Caco-2 (cell line): ENCODE results near the gene ZNF776. TPM values are rescaled to one million over a fixed set of nuclear protein-coding genes. Genes with fewer than 3 reads are reported as not detected.
A peak's percentile ranks its signal among the peaks of the same experiment; 100 is the strongest.
"Not testable (repeated sequence)": the region's sequence is repeated elsewhere in the genome, so short reads cannot be mapped to it uniquely, and the experiment has no call there.

Experiments used
- BruUV-seq: library from RNA; stranded (reverse); fragments of 400-500 nt; replicated peaks from 2 replicates; lab custom pipeline; 2021; lab: Mats Ljungman, UMichigan
- CTCF ChIA-PET: fragments of 300-600 bp; sonication (Branson Sonifier 250); formaldehyde crosslinking; loops from one replicate; lab custom pipeline; 2022; ENCODE audit warnings: antibody characterized with exemption; lab: Charles Lee
- POLR2A ChIA-PET: fragments of 300-600 bp; sonication (Branson Sonifier 250); formaldehyde crosslinking; loops from one replicate; lab custom pipeline; 2022; ENCODE audit warnings: antibody characterized with exemption; lab: Charles Lee
- DNase-seq, 2 experiments: peaks; one replicate each; pipeline versions ENCODE4 v3.0.0 to v3.0.0-alpha.2; 2020 to 2022
- H3K27me3 ChIP-seq: replicated peaks from 2 replicates; pipeline ENCODE4 v1.6.0; 2011; ENCODE audit warnings: low read length; ENCODE audit not compliant: control insufficient read depth, insufficient read depth
- H3K36me3 ChIP-seq: 2 replicates; pipeline ENCODE4 v1.5.1; 2011; ENCODE audit warnings: low read length; ENCODE audit not compliant: control insufficient read depth, insufficient read depth
- H3K4me1 ChIP-seq: fragments of 250-450 bp; sonication (Bioruptor Pico); 2 replicates; pipeline ENCODE4 v1.5.1; 2020; ENCODE audit warnings: mild to moderate bottlenecking
- H3K4me3 ChIP-seq: 2 replicates; pipeline ENCODE4 v1.5.1; 2011; ENCODE audit warnings: low read depth, mild to moderate bottlenecking, control low read depth, low read length
- H3K9me3 ChIP-seq: fragments of 250-450 bp; sonication (Bioruptor Pico); 2 replicates; pipeline ENCODE4 v1.5.1; 2020; ENCODE audit warnings: mild to moderate bottlenecking, moderate library complexity
- H3K27ac Mint-ChIP-seq: one replicate; pipeline ENCODE4 v1.8.0; 2022; ENCODE audit warnings: mixed read lengths; ENCODE audit not compliant: unreplicated experiment
- H3K27me3 Mint-ChIP-seq: one replicate; pipeline ENCODE4 v1.8.0; 2022; ENCODE audit warnings: mixed read lengths; ENCODE audit not compliant: insufficient read depth, unreplicated experiment
- H3K36me3 Mint-ChIP-seq: one replicate; pipeline ENCODE4 v1.8.0; 2022; ENCODE audit warnings: mild to moderate bottlenecking, mixed read lengths; ENCODE audit not compliant: insufficient read depth, unreplicated experiment
- H3K4me1 Mint-ChIP-seq: one replicate; pipeline ENCODE4 v1.8.0; 2022; ENCODE audit warnings: low read depth, mixed read lengths; ENCODE audit not compliant: unreplicated experiment
- H3K4me3 Mint-ChIP-seq: one replicate; pipeline ENCODE4 v1.8.0; 2022; ENCODE audit warnings: mild to moderate bottlenecking, moderate library complexity, mixed read lengths; ENCODE audit not compliant: unreplicated experiment
- H3K9me3 Mint-ChIP-seq: one replicate; pipeline ENCODE4 v1.8.0; 2022; ENCODE audit warnings: mixed read lengths; ENCODE audit not compliant: unreplicated experiment
- intact Hi-C: fragments of 100-400 bp; cut with micrococcal nuclease; formaldehyde crosslinking; loops from one replicate; pipeline ENCODE4 v1.10.0; 2022; ENCODE audit not compliant: unreplicated experiment
- total RNA-seq: library from RNA; stranded (reverse); gene quantifications from 2 replicates; pipeline ENCODE4 v1.2.3, GENCODE V29; 2022
- TF ChIP-seq, protein P1 (sequence below), 2 experiments: fragments of 200-600 bp in 1 of 2; IDR thresholded peaks; 1 replicate in 1 of 2; 2 replicates in 1 of 2; pipeline versions ENCODE4 v1.5.1 to v1.8.0; 2011 to 2022; ENCODE audit warnings: antibody characterized with exemption in 1 of 2, control low read depth in 1 of 2, inconsistent platforms in 1 of 2, low read depth in 1 of 2, low read length in 1 of 2, mild to moderate bottlenecking in 1 of 2, moderate library complexity in 1 of 2; ENCODE audit not compliant: insufficient read depth in 1 of 2, severe bottlenecking in 1 of 2, unreplicated experiment in 1 of 2

Gene ZNF776
- total RNA-seq, 1 experiment from 2014 or later = 16.0 TPM

DNA sequence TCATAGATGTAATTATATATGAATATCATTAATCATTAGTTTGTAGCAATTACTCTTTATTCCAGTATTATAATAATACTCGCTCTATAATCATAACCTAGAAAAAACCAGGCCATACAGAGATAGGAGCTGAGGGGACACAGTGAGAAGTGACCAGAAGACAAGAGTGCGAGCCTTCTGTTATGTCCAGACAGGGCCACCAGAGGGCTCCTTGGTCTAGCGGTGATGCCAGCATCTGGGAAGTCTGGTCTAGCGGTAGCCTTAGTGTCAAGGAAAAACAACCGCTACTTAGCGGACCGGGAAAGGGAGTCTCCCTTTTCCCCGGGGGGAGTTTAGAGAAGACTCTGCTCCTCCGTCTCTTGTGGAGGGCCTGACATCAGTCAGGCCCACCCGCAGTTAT is 8.3 kb upstream of the ZNF776 start:
- CTCF ChIA-PET, H3K4me1 ChIP-seq, H3K27me3 ChIP-seq, H3K27ac Mint-ChIP-seq, intact Hi-C loops, BruUV-seq, H3K4me1 Mint-ChIP-seq, H3K4me3 Mint-ChIP-seq, H3K27me3 Mint-ChIP-seq, H3K36me3 Mint-ChIP-seq, H3K36me3 ChIP-seq, POLR2A ChIA-PET, H3K4me3 ChIP-seq: not testable (repeated sequence)
- DNase-seq = peak; percentile 42 to 46
- TF ChIP-seq, protein P1, sequence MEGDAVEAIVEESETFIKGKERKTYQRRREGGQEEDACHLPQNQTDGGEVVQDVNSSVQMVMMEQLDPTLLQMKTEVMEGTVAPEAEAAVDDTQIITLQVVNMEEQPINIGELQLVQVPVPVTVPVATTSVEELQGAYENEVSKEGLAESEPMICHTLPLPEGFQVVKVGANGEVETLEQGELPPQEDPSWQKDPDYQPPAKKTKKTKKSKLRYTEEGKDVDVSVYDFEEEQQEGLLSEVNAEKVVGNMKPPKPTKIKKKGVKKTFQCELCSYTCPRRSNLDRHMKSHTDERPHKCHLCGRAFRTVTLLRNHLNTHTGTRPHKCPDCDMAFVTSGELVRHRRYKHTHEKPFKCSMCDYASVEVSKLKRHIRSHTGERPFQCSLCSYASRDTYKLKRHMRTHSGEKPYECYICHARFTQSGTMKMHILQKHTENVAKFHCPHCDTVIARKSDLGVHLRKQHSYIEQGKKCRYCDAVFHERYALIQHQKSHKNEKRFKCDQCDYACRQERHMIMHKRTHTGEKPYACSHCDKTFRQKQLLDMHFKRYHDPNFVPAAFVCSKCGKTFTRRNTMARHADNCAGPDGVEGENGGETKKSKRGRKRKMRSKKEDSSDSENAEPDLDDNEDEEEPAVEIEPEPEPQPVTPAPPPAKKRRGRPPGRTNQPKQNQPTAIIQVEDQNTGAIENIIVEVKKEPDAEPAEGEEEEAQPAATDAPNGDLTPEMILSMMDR (IDR thresholded peaks at IDR 0.05; ENCODE audit: insufficient read depth in 1 of 2, low read depth in 1 of 2, low read length in 1 of 2, severe bottlenecking in 1 of 2, unreplicated experiment in 1 of 2) = peak in 1 of 2 experiments; percentile 36
- H3K9me3 Mint-ChIP-seq = peaks cover 27% of the 10 kb centered on the region
- peaks cover 16% of the 10 kb centered on the region for H3K9me3 ChIP-seq

DNA sequence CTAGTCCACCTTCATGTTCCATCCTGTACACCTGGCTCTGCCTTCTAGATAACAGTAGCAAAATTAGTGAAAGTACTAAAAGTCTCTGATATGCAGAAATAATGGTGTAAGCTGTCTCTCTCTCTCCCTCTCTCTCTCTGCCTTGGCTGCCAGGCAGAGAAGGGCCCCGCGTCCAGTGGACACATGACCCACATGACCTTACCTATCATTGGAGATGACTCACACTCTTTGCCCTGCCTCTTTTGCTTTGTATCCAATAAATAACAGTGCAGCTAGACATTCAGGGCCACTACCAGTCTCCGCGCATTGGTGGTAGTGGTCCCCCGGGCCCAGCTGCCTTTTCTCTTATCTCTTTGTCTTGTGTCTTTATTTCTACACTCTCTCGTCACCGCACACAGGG is 7.8 kb upstream of the ZNF776 start:
- H3K9me3 Mint-ChIP-seq = peaks cover 22% of the 10 kb centered on the region
- H3K36me3 ChIP-seq, DNase-seq, intact Hi-C loops, H3K27me3 ChIP-seq, H3K27ac Mint-ChIP-seq, CTCF ChIA-PET, H3K4me3 ChIP-seq, H3K4me1 Mint-ChIP-seq, POLR2A ChIA-PET, H3K27me3 Mint-ChIP-seq, H3K4me1 ChIP-seq, H3K36me3 Mint-ChIP-seq, BruUV-seq, H3K4me3 Mint-ChIP-seq: not testable (repeated sequence)
- peaks cover 14% of the 10 kb centered on the region for H3K9me3 ChIP-seq

DNA sequence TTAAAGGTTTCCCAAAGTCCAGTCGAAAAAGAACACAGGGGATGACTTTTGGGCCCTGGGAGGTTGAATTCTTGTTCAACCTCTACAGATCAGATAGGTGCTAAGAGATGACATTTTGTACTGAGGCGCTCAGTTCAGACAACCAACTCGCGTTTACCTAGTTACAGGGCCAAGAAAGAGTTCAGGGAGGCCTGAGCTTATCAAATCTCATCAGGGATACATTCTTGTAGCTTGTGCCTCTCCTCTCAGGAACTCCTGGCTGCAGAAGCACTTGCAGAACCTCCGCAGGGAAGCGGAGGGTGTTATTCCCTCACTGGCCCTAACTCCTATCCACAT is 825 bp downstream of the ZNF776 start:
- peaks cover 4% of the 10 kb centered on the region; the same call in 1 of the 2 replicates for H3K4me1 ChIP-seq
- H3K4me3 ChIP-seq = peak overlapping the region; percentile 100
- TF ChIP-seq, protein P1 (IDR thresholded peaks at IDR 0.05; ENCODE audit: insufficient read depth in 1 of 2, low read depth in 1 of 2, low read length in 1 of 2, severe bottlenecking in 1 of 2, unreplicated experiment in 1 of 2) = no peak
- H3K4me3 Mint-ChIP-seq = peak overlapping the region; percentile 100
- peaks cover 58% of the 10 kb centered on the region for H3K36me3 Mint-ChIP-seq
- ChIA-PET POLR2A (interaction anchor here (0.6 to 0.9 kb wide), 3 partner anchors 10 to 72 kb away, joined by 3 read pairs; partner anchors contain the start of gene ZNF551), CTCF (no interaction called here)
- H3K9me3 ChIP-seq = peaks cover under 1% of the 10 kb centered on the region; the same call in 1 of the 2 replicates
- no peaks in the 10 kb centered on the region for H3K27me3 Mint-ChIP-seq
- DNase-seq = no peak
- intact Hi-C loops = loop anchor here (2.0 to 5.0 kb wide), 3 partner anchors 65 to 169 kb away; partner anchors contain the start of genes ZNF416 and ZNF552
- peaks cover 7% of the 10 kb centered on the region for H3K36me3 ChIP-seq
- no TSS peak for BruUV-seq
- H3K27me3 ChIP-seq = no peaks in the 10 kb centered on the region
- peak overlapping the region; percentile 99 for H3K27ac Mint-ChIP-seq
- peaks cover 12% of the 10 kb centered on the region for H3K4me1 Mint-ChIP-seq
- peaks cover 7% of the 10 kb centered on the region for H3K9me3 Mint-ChIP-seq
